T-helper 1 cell treated with Interleukin-12 subunit alpha and Interleukin-12 subunit beta and Interleukin-4 antibody, amounts not matched to agents 30 ng/mL and 1 ng/mL, for 36 hours (primary cell): Measurements from ENCODE around the gene SUPT3H. TPM values are rescaled to one million over a fixed set of nuclear protein-coding genes. Genes with fewer than 3 reads are reported as not detected.

Experiments
- intact Hi-C: fragments of 100-400 bp; cut with micrococcal nuclease; formaldehyde crosslinking; loops from one replicate; pipeline ENCODE4 v1.15.1; 2024
- total RNA-seq: library from RNA; stranded (reverse); gene quantifications from 2 replicates; pipeline ENCODE4 v1.2.3, GENCODE V29; 2022

SUPT3H gene
- total RNA-seq, 1 donor from 2014 or later: 8.1 TPM

DNA sequence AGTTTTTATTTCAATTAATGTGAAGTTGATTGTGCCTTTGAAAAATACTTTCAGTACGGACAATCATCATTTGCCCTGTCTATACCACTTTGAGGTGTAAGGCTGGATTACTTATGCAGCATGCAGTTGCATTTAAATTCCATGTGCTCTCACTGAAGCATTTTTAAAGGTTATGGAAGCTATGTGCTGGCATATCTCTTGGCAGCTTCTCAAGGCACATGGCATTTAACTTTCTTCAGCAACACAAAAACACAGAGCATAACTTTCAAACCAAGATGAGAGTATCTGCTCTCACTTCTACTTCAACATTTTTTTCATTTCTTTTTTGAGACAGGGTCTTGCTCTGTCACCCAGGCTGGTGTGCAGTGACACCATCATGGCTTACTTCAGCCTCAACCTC is 410.3 kb downstream of the SUPT3H start:
- intact Hi-C loops: no loop called here

DNA sequence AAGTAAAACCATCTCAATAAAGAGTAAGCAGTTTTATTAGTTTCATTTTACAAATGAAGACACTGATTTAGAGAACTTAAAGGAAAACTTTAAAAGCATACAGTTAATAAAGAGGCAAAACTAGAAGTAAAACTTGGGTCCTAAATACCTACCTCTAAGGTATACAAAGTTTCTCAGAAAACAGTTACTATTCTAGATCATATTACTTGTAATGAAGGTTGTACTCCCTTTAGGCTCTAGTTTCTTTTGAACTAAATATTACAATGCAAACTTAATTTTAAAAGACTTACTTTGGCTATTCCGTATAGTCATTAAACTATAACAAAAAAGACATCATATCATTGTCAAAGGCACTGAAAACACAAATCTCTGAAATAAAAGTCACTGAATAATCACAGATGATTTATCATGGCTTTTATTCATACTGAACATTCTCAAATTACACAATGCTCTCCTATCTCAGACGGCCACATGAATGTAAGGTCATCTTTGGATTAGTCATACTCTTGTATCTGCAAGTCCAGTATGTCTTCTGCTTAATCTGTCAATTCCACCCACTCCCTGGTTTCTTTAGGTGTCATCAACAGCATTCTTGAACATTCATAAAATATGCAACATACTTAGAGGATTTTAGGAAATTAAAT is 411.2 kb downstream of the SUPT3H start:
- intact Hi-C loops: no loop called here

DNA sequence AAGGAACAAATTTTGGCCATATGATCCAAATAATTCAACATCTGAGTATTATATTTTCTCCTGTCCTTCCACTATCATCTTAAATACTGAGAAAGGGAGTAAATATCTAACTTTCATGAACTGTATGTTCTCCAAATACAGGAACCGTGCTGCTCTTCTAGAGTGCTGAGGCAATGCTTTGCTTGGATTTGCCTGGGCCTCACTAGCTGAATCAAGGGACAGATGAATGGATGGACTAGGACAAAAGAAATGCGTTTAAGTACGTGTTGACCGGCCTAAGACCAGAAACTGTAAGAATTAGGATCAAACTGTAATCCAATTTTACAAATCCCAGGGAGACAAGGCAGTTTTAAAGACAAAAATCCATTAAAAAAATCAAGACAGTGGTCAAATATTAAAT is 412.0 kb downstream of the SUPT3H start:
- intact Hi-C loops: no loop called here

DNA sequence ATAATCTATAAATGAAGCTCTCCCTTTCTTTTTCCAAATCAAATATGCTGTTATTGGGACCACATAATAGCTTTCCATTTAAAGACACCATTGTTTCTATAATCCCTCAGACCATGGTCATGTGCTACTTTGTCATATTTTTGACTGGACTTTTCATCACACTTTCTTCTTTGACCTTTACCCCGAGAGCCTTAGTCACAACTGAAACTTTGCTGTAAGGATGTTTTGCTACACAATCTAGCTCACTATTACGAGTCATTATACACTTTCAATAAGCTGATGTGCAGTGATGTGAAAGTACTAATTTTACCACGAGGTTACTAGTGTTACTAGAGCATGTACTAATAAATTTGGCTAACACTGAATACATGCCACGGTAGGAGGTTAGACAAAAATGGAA is 416.8 kb downstream of the SUPT3H start:
- intact Hi-C loops: no loop called here

DNA sequence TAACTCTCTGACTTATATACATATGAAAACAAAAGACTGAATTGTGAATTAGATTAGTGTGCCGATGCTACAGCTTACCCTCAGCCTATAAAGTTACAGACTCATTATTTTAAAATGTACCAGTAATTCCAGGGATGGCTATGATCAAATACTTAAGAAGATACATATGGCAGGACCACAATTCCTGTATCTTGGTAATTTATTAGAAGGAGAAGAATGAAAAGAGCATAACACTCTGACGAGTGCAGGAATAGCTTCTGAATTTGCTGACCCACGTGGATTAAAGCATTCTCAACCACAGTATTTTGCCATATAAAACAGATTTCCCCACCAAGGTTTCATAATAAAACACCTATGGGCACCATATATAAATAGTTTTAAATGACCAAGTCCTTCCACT is 418.1 kb downstream of the SUPT3H start:
- intact Hi-C loops: no loop called here

DNA sequence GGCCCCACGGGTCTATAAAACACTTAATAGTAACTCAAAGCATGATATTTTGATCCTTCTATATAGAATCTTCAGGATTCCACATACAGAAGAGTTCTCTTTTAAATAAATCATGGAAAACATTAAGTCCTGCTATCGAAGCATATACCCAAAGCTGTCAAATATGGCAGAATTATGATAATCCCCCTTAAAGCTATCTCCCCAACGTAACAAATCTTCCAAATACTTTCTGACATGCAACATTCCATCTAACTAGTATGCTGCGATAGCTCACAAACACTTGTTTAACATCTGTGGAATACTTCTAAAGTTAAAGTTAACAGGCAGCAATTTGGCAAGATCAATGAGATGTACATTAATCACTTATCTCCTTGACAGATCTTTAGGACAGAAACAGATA is 420.6 kb downstream of the SUPT3H start:
- intact Hi-C loops: no loop called here

DNA sequence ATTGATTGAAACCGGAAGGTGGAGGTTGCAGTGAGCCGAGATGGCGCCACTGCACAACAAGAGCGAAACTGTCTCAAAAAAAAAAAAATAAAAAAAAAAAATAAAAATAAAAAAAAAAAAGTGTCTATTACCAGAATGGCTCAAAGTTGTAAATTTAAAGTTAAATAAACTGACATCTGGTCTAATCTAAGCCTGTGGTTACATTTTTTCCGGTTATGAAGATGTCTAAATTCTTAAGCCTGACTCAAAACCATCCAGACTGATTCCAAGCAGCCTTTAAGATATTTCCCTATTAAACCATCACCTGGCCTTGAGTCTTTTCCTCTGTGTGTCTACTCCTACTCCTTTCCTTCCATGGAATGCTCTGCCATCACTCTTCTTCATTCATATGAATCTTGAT is 421.3 kb downstream of the SUPT3H start:
- intact Hi-C loops: no loop called here

DNA sequence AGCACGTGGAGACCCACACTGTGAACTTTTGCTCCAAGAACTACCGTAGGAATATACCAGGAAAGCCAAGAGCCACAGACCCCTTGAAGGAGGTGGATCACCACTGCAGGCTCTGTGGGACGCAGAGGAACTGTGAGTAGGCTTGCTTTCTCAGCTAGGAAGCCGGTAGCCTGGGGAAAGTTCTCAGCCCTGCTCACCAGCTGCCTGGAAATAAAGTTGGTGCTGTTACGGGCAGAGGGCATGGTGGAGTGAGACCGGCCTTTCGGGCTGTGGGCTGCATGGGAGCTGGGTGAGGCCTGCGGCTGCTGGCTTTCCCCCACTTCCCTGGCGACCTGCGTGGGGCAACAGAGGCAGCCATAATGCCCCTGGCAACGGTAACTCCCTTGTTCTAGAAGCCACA is 422.6 kb downstream of the SUPT3H start:
- intact Hi-C loops: no loop called here

DNA sequence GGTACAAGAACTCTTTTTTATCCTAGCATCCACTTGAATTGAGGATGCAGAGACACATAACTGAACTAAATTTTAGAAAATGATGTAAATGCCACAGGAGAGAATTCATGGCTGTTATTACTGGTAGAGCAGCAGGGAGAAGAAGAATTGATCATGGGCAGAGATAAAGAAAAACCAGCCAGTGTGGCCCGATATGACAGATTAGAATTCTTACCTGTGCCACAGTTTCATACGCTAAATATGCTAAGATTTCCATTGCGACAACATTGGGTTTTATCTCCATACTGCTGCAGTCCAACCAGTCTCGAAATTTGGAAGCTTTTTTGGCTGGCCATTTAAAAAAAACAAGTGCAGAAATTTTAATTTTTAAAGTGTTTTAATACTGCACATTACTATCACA is 423.5 kb downstream of the SUPT3H start:
- intact Hi-C loops: no loop called here

DNA sequence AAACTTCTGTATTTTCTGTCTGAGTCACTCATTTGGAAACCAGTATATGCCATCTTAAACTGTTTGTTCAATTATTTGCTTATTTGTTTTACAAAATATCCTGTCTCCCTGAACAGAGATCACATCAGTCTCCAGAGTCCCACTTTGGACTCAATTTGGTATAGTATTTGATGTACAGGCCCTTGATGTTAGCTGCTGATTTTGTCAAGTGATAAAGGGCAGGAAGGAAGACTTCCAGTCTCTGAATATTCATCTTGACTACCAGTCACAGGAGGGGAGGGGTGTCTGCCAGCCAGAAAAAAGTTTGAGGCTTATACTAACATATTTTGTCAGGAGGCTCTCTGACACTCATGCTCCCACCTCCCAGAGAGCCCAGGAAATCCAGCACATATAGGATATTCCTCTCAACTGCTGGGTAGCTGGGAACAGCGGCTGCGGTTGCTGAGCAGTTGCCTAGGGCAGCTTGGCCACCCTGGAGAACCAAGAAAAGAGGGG is 426.4 kb downstream of the SUPT3H start:
- intact Hi-C loops: no loop called here

DNA sequence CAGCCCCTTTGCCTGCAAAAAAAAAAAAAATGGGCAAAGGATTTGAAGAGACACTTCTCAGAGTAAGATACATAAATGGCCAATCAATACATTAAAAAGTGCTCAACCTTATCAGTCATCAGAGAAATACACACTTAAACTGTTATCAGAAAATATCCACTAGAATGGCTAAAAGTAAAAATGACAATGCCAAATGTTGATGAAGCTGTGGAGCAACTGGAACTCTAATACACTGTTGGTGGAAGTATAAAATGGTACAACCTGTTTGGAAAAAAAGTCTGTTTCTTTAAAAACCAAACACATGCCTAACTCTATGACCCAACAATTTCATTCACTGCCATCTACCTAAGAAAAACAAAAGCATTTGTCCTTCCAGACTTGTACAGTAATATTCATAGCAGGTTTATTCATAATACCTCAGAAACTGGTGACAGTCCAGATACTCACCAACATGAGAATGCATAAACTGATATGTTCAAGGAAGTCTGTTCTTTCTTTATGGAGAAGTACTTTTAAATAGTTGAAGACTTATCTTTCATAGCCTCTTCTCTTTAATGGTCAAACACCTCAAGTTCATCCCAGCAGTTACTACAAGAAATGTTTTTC is 428.0 kb downstream of the SUPT3H start:
- intact Hi-C loops: no loop called here

DNA sequence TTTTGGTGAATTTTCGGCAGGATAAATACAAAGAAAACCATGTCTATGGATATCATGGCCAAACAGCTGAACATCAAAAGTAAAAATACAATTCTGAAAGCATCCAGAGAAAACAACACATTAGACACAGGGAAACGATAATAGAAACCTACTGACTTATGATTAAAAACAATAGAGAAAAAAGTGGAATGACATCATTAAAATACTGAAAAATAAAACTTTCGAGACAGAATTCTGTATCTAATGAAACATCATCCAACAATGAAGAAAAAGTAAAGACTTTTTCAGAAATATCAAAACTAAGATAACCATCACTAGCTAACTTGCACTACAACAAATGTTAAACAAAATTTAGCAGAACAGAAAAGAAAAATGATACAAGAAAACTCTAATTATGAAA is 434.2 kb downstream of the SUPT3H start:
- intact Hi-C loops: no loop called here

DNA sequence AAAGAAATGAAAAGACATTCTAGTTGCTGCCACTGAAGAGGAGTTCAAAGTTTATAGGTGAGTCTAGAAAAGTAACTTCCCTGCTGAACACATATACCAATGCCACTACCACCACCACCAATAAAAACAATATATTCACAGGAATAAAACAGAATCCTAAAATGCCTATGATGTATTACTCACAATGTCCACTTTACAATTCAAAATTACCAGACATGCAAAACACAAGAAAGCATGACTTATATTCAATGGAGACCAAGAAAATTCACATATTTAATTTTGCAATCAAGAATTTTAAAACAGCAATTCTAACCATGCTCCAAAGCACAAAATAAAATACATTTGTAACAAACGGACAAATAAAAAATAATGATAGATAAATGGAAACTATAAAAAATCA is 434.9 kb downstream of the SUPT3H start:
- intact Hi-C loops: no loop called here

DNA sequence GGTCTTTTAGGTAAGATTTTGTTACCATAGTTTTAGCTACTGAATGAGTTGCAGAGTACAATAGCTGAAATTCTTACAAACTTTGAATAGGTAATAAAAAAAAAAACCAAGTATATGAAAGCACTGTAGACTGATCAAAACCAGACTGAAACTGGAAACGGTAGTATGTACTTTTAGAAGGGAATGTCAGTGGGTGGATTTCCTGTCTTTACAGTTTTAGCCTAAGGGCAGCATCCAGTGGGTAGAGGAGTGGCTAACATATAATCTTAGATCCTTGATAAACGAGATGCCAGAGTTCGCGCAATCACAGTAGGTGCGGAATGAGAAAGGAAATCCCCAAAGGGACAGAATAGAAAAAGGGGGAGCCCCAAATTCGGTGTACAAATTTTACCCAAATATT is 435.5 kb downstream of the SUPT3H start:
- intact Hi-C loops: no loop called here

DNA sequence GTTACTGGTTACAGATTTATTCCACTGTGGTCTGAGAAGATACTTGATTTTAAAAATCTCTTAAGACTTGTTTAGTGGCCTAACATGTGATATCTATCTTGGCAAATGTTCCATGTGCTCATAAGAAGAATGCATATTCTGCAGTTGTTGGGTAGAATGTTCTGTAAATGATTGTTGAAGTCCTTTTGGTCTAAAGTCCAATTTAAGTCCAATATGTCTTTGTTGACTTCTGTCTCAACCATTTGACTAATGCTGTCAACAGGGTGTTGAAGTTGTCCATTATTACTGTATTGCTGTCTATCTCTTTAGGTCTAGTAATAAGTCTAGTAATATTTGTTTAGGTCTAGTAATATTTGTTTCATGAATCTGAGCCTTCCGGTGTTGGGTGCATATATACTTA is 437.4 kb downstream of the SUPT3H start:
- intact Hi-C loops: loop anchor here (1.0 kb wide), 1 partner anchor 8 kb away; no protein-coding TSS in a partner anchor

DNA sequence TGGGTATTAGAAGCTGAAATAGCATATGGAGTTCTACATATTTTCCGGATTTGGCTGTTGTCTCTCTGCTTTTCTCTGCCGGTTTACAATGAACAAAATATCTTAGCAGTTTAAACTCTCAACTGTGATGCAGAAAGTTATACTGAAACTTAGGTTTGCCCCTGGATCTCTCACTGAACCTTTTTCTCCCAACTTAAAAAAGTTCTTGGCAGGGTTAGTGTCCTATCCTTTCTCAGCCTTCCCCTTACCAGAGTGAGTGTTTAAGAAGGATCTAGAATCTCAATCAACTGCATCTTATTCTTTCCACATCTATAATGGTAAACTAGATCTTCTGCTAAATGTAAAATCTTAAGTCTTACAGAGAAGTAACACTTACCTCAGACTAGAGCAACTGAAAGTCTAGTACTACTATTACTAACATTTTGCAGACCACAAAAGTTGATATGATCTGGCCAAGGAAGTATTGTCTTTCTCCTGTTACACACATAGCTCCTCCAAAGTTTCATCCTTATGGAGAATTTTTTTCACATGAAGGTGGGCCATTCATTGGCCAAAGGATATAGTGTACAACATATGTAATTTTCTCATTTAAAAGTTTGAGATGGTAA is 441.9 kb downstream of the SUPT3H start:
- intact Hi-C loops: no loop called here

DNA sequence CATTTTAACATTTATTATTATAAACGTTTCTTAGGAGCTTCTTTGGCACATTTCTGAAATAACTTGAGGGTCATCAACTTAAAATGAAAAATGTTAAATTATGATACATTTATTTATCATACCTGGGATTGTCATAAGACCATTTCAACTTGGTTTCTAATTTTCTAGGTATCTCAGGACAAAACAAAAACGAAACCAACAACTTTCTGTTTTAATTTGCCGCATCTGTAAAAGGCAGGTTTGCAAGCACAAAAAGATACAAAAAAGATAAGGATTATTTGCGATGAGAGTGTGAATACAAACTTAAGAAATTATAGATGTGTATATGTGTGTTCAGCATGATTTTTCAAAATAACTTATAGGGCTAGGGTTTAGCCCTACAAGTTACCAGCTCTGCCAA is 444.6 kb downstream of the SUPT3H start:
- intact Hi-C loops: loop anchor here (1.0 to 5.0 kb wide), 13 partner anchors 8 to 1078 kb away; no protein-coding TSS in a partner anchor

DNA sequence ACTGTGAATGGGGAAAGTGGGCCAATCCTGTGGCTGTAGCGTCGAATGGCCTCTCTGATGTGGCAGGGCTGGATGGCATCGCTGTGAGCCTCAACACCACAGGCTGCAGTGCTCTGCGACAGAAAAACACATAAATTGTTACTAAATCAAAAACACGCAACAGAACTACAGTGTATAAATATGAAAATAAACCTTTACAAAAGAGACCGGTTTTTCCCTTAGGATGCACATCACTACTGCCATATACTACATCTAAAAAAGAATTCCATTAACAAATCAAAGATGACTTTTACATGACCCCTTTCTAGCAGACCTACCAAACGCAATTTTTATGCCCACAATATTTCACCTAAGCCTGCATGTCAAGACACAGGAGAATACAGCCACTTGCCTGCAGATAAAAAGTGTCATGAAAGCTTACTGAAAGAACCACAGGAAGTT is 445.1 kb downstream of the SUPT3H start:
- intact Hi-C loops: loop anchor here (1.0 to 5.0 kb wide), 14 partner anchors 7 to 1078 kb away; no protein-coding TSS in a partner anchor

DNA sequence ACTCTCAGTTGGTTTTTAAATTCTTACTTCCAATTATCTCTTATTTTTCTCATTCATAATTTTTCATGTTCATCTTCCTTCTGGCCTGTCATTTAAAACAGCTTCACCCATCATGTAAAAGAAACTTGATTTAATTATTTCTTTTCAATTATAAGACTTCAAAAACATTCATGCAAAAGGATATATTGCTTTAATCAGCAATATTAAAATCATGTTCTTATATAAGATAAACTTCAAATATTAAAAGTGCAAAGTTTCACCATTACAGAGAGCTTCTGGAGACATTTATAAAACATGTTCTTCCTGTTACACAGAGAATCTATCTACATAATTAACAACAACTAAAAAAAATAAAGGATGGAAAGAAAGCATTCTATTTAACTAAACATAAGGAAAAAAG is 446.3 kb downstream of the SUPT3H start:
- intact Hi-C loops: loop anchor here (5.0 kb wide), 6 partner anchors 91 to 991 kb away; no protein-coding TSS in a partner anchor

DNA sequence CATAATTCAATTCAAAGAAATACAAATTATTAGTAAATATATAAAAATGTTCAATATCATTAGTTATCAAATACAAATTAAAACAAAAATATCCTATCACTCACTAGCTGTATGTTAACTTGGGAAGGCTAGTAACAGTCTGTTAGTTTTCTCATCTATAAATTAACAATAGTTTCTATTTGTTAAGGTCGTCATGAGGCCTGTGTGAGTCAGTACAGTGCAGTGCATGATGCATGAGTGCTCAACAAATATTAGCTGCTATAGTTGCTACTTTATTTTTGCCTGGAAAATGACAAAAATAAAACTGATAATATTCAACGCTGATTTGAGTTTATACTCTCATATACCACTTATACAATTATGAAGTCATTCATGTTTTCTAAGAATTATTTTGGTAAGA is 451.2 kb downstream of the SUPT3H start:
- intact Hi-C loops: loop anchor here (10.0 kb wide), 1 partner anchor 658 kb away; no protein-coding TSS in a partner anchor

DNA sequence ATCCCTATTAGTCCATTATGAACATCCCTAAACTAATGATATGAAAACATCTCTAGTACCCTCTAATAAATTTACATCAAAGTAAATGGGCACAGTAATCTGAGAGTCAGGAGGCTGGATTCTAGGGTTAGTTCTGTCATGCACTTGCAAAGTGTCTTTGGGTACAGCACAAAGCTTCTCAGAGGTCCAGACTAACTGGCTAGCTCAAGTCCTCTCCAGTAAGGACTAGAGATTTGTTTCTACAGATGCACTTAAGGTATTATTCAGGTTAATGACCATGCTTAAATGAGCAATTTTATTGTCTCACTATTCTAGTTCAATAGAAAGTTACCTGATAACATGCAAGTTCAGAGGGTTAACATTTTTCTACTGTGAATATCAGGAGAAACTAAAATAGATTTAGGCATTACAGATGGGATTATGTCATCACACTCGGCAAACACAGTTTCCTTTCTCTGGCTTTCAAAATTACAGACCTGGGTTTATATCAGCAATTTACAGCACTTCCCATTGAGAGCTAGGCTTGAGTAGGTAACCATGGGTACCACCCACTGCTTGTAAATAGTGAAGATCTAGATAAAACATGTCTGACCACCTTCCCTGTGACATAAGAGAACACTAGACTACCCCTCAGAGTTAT is 452.5 kb downstream of the SUPT3H start:
- intact Hi-C loops: loop anchor here (1.0 to 10.0 kb wide), 6 partner anchors 8 to 660 kb away; no protein-coding TSS in a partner anchor

DNA sequence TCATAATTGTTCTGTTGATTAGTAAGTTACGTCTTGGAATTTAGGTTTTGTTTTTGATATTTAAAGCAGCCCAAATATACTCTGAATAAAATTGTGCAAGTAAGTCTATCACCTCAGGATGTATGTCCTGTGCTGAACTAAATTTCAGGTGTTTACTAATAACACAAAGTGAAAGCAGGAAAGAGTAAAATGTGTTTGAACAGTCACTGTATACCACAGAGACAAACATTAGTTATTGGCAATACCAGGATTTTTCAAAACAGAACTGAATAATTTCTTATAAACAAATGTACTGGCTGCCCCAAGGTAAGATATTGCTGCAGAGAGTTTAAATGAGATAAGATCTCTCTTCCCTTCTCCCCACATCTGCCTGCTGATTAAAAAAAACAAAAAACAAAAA is 454.3 kb downstream of the SUPT3H start:
- intact Hi-C loops: loop anchor here (2.0 to 10.0 kb wide), 2 partner anchors 369 to 661 kb away; no protein-coding TSS in a partner anchor
